GM10847 (cell line): Measurements from ENCODE around the gene RUSF1.

Experiments used
- POLR2A ChIP-seq: IDR thresholded peaks from 2 replicates; pipeline ENCODE4 v1.6.1; 2011; ENCODE audit not compliant: insufficient read length; ENCODE audit errors: extremely low read depth

The RUSF1 gene

DNA sequence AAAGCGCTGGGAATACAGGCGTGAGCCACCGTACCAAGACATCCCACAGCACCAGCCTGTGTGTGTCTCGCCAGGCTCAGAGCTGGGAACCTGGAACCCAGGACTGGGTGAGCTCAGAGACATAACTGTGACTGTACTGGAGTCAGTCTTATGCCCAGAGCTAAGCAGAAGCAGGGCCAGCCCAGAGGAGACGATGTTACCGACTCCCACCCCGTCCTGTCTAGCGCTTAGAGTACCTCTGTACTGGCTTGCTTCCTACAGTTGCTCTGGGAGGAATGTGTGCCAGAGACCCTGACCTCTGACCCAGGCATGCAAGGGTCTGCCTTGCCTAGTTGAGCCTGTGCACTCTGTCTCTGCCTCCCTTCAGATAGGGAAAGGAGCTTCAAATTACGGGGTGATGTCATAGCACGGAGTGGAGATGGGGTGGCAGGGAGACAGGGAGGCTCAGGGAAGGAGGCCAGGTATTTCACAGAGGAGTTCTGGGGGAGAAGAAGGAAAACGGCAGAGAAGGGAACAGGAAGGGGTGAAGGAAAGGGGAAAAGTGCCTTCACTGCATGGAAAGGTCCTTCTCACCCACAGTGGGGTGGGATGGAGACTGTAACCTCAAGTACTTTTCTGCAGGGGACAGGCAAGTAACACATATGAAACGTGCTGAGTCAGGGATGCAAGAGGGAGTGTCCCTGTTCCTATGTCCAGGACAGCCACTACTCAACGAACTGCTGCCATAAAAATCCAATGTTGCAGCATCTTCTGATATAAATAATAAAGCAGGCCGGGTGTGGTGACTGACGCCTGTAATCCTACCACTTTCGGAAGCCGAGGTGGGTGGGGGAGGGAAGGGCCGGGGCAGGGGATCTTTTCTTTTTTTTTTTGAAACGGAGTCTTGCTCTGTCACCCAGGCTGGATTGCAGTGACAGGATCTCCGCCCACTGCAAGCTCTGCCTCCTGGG lies 54.7 kb downstream of the RUSF1 start:
- no peak for TF ChIP-seq POLR2A

DNA sequence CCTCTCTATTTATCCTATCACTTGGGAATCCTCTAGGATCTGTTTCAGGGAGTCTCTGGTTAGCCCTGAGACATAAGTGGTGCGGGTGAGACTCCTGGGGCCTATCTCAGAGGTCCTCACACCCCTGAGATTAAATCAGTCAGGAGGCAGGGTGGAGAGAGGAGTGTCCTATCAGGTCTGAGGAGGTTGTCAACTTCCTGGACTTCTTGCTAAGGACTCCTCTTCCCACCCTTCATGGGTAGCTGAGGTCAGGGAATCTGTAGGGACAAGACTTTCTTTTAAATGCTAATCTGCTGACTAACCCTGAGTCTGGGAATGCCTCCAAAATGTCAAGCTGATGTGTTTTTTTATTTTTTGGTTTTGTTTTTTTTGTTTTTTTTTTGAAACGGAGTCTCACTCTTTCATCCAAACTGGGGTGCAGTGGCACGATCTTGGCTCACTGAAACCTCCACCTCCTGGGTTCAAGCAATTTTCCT lies 55.5 kb downstream of the RUSF1 start:
- no peak for TF ChIP-seq POLR2A

DNA sequence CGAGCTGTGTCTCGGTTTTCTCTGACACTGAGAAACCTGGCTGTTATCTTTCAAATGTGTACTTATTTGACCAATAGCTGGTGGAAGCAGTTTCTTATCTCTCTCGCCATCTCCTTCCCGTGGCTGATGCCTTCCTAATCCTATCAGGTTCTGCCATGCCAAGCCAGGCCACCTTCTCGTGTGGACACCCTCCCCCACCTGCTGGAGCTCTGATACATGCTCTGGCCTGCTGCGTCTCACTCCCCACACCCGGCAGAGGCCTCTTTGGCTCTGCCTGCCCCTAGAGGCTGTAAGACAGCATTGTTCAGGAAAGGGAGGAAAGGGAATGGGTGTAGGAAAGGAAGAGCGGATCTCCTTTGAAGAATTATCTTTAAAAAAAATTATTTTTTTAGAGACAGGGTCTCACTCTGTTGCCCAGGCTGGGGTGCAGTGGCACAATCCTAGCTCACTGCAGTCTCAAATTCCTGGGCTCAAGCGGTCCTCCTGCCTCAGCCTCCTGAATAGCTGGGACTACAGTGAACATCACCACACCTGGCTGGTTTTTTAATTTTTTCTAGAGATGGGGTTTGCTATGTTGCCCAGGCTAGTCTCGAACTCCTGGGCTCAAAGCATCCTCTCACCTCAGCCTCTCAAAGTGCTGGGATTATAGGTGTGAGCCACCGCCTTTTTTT lies 56.4 kb downstream of the RUSF1 start:
- TF ChIP-seq POLR2A: no peak

DNA sequence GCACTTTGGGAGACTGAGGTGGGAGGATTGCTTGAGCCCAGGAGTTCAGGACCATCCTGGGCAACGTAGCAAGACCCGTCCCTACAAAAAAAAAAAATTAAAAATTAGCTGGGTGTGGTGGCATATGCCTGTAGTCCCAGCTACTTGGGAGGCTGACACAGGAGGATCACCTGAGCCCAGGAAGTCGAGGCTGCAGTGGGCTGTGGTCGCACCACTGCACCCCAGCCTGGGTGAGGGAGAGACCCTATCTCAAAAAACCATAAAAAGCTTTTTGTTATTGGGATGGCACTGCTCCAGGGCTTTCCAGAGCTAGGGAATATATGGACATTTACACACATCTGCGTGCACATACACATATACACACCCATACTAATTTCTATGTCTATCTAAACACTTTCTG lies 57.0 kb downstream of the RUSF1 start:
- TF ChIP-seq POLR2A: no peak

DNA sequence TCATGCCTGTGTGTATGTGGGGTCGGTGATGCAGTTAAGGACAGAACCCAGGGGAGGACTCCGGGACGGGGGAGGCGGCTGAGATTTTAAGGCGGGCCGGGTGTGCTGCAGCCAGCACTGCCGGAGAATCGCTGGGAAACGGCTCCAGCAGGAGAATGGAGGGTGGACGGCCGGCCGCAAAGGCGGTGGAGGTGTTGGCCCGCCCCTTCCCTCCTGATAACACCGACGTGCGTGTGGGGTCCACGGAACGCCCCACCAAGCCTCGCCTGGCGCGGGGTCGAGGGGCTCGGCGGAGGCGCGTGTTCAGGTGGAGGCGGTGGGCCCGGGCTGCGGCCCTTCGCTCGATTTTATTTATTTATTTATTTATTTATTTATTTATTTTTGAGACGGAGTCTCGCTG lies 66.2 kb downstream of the RUSF1 start:
- no peak for TF ChIP-seq POLR2A

DNA sequence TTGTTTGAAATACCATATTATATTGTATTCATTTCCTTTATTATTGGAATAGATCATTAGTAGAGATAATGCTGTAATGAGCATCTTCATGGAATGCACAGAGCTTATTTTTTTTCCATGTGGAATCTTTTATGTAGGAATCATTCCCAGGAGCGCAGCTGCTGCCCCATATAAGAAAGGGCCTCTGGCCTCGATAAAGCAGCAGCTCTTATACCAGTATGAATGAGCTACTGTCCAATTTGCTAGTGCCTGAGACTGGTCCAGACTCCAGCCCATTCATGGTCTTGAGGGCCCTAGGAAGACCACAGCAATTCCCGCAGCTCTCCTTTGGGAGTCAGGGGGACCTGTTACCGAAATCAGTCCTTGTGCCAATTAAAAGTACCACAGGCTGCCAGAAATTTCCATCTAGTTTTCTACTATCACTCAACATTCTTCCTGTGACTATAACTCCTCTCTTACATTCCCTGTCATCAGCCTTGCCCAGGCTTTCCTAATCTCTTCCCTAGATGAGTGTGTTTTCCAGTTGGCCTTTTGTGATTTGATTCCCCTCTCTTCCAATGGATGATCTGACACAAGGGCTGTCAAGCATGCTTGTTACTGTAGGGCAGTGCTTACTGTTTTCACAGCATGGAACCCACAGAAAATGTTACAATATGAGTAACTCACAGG lies 67.5 kb downstream of the RUSF1 start:
- TF ChIP-seq POLR2A: no peak

DNA sequence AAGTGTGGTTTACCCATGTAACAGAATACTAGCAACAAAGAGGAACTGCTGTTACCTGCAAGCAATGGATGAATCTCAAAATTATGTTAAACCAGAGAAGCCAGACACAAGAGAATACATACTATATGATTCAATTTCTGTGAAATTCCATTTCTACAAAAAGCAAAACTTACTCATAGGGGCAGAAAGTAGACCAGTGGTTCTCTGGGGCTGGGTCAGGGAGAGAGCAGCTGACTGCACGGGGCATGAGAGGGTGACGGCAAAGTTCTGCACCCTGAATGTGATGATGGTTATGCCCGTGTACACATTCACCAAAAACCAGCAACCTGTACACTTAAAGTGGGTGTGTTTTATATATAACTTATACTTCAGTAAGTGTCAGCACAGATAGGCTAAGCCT lies 68.7 kb downstream of the RUSF1 start:
- TF ChIP-seq POLR2A: no peak
